ENCODE measurements around the gene GEMIN7.

DNA sequence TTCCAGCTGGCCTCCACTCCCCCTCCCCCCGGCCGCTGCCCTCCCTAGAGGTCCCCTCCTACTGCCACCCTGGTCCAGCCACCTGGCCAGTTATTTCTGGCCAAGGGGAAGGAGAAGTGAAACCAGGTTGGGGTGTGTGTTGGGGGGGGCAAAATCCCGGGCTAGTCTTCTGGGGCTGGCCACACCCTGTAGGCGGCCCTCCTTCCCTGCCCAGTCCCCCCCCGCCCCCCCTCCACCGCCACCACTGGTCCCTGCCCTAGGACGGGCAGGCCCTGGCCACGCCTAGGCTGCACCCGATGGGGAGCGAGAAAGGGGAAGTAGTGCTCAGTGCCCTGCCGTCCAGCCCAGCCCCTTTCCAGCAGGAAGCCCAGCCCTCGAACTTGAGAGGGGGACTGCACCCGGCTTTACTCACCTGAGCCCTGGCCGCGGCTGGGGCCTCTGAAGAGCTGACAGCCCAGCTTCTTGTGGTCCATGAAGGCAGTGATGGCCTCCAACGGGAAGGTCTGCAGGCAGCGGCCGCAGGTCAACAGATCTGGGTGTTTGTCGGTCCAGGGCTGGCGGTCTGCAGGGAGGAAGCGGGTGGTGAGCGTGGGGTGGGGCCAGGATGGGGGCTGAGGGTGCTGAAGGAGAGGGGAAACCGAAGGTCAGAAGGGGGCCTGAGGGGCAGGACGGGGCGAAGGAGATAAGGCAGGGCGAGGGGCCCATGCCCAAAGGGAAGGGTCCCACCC is 3.6 kb upstream of the GEMIN7 start:
- TF ChIP-seq, protein P1, sequence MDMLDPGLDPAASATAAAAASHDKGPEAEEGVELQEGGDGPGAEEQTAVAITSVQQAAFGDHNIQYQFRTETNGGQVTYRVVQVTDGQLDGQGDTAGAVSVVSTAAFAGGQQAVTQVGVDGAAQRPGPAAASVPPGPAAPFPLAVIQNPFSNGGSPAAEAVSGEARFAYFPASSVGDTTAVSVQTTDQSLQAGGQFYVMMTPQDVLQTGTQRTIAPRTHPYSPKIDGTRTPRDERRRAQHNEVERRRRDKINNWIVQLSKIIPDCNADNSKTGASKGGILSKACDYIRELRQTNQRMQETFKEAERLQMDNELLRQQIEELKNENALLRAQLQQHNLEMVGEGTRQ (IDR thresholded peaks at IDR 0.05; ENCODE audit: low read depth, low read length): no peak
- TF ChIP-seq CTCF (conservative IDR thresholded peaks at IDR 0.05; ENCODE audit: low read depth, low read length): no peak
